Fibroblast of skin of back (primary cell): ENCODE data around the gene GCN1.

Experiments used
- DNase-seq: peaks from one replicate; pipeline ENCODE4 v3.0.0-alpha.2; 2013

Gene GCN1

GRCh38 chr12:120116441-120116791 is 78.1 kb downstream of the GCN1 start, which contains the start of gene RAB35:
RAB35 (minus strand) TSS chr12:120116753; CDS start chr12:120116650, 103 bp downstream.
- no peak for DNase-seq

GRCh38 chr12:120115692-120116440 is 78.6 kb downstream of the GCN1 start:
- DNase-seq = peak; percentile 47

- DNase-seq = no peak
These were observed 79.4 kb downstream of the GCN1 start for GRCh38 chr12:120115066-120115465.

- DNase-seq = no peak
These were observed 83.7 kb downstream of the GCN1 start for GRCh38 chr12:120110550-120111501.

DNA sequence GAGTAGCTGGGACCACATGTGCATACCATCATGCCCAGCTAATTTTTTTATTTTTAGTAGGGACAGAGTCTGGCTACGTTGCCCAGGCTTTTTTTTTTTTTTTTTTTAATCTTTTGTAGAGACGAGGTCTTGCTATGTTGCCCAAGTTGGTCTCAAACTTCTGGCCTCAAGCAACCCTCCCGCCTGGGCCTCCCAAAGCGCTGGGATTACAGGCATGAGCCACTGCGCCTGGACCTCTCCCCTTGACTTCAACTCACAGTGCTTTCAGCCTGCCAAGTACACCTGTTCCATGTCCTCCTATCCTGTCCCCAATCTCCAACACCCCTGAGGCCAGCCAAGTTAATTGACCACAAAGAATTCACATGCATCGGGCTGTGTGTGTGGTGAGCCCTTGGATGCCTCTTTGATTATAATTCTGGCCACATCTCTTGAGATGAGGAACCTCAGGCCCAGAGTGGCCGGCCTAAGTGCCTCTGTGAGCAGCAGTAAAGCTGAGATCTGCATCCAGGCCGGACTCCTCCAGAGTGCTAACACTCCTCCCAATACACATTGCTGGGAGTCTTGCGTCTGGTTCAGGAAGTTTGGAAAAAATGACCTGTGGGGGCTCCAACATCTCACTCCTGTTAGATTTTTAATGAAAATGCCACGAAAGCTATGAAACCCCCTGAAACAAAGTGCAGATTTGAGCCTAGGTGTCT is 84.8 kb downstream of the GCN1 start:
- no peak for DNase-seq

DNA sequence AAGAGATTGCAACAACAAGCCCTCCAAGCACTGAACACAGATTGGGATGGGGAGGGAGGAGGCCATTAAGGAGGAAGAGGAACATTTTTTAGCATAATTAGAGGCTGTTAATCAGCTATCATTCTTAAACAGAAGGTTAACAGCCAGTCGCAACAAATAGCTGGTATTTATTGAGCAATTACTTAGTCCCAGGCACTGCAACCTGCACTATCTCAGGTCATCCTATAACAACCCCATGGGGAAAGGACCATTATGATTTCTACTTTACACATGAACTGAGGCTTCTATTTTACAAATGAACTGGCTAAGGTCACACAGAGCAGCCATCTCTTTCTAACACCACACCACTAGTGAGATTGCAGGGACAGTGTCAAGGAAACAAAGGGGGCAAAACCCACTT is 88.4 kb downstream of the GCN1 start:
- no peak for DNase-seq

DNA sequence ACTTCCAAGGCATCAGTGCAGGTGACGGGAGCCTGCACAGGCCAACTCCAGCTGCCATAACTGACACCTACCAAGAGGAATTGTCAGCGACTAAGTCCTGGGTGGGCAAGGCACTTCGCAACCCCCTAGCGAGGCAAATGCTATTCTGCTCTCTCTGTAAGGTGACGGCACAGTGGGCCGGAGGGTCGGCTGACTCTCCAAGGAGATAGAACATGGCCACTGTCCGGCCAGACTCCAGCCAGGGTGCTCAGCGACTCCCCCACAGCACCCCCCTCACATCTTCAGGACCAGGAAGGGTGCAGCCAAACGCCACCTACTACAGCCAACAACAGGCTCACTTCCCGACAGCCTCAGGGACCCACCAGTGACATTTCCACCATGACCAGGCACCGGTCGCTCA is 91.1 kb downstream of the GCN1 start:
- DNase-seq = no peak

DNA sequence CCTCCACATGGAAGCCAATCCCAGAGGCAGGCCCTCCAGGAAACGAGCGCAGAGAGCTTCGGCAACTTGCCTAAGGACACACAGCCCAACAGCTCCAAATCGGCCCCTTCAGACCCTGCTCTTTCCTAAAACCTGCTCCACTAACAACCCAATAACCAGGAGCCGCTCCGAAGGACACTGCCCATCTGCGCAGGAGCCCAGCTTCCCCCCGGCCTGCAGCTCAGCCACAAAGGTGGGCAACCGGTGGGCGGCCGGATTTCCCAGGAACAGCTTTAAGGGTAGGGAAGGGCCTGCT is 91.5 kb downstream of the GCN1 start:
- no peak for DNase-seq

- no peak for DNase-seq
These were observed 92.1 kb downstream of the GCN1 start for GRCh38 chr12:120102189-120103043.

GRCh38 chr12:120101617-120102016 is 92.9 kb downstream of the GCN1 start:
- DNase-seq = no peak

DNA sequence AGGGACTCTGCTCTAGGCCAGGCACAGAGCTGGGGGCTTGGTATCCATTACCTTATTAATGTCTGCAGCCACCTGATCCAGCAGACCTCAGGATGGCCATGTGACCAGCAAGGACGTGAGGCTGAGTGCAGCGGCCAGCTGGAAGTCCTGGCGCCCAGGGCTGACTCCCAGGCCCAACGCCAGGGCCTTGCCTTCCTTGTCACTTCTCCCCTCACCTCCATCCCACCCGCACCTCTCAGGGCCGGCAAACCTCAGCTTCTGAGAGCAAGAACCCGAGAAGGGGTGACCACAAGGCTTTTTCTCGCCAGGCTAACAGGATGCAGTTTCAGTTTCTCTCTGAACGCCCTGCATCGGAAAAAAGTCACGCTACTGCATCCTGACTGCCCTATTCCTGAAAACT is 93.3 kb downstream of the GCN1 start:
- DNase-seq = no peak

GRCh38 chr12:120100630-120101029 is 93.9 kb downstream of the GCN1 start:
- DNase-seq = no peak

DNA sequence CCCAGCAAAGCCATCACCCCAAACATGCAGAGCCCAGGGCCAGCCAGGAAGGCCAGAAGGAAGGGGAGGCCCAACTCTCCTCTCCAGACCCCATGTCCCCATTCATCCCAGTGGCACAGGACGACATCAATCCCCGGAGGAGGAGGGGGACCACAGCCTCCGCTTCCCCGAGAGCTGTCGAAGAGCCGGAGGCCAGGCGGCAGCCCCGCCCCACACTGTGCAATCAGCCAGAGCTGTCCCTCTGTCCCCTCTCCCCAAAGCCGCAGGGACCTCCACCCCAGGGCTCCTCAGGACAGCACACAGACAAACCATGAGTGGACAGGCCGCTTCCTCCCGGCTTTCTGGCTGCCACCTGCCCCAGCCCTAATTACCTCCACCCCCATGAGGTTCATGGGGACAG is 94.8 kb downstream of the GCN1 start:
- DNase-seq = no peak

- DNase-seq = no peak
These were observed 95.6 kb downstream of the GCN1 start for GRCh38 chr12:120098756-120099470.

- no peak for DNase-seq
These were observed 97.8 kb downstream of the GCN1 start for GRCh38 chr12:120096671-120097202.

GRCh38 chr12:120095736-120096135 is 98.8 kb downstream of the GCN1 start:
- DNase-seq = no peak

DNA sequence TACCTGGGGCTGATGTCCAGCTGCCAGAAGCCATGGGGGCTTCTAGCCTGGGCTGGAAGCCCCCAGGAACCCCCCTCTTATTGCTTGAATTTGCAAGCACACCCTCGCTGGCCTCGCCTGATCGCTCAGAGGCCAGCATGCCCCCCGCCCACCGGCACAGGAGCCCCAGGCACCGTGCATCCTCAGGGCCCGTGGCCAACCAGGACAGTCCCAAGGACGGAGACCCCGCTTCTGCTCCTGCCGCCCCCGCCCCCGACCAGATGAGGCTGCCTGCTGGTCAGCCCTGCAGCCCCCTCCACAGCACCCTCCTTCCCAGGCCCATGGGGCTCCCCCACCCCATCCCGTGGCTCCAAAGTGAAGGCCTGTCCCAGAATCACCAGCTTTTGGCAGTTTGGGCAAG is 99.2 kb downstream of the GCN1 start:
- no peak for DNase-seq

DNA sequence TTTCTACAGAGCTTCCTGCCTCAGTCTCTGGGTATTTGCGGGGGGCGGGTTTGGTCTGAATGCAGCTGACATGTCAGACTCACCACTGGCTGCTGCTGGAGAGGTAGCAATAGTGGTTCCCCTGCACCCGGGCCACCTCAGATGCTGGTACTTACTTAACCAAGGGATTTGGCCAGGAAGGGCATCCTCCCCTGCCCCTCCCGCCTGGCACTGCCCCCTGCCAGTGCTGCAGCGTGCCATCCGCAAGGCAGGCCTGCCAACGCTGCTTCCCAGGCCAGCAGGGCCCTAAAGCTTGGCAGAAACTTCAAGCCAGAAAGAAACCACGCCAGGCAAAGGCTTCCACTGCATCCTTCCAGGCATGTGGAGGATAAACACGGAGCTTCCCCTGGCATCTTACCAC is 100.0 kb downstream of the GCN1 start:
- DNase-seq = no peak

GRCh38 chr12:120093592-120094355 is 100.7 kb downstream of the GCN1 start:
- no peak for DNase-seq

- no peak for DNase-seq
These were observed 101.3 kb downstream of the GCN1 start for GRCh38 chr12:120093336-120093591.
